Lung (tissue), 12 donors: ENCODE results near the gene MAX. TPM values are rescaled to one million over a fixed set of nuclear protein-coding genes. Genes with fewer than 3 reads are reported as not detected.

Experiments
- ATAC-seq: fragments of 200-7000 bp; cut with Tn5 transposase; one replicate; pipeline ENCODE4 v1.9.1; 2020; ENCODE audit warnings: moderate number of reproducible peaks; ENCODE audit not compliant: insufficient read depth, low FRiP score
- DNase-seq, 3 donors: peaks; one replicate each; pipeline ENCODE4 v3.0.0-alpha.2; 2013 to 2017
- H3K27ac ChIP-seq, 2 donors: one replicate each; pipeline ENCODE4 v1.5.1; 2013; ENCODE audit warnings: mild to moderate bottlenecking in 2 of 2, moderate library complexity in 2 of 2, control low read depth in 1 of 2, inconsistent platforms in 1 of 2, low read depth in 1 of 2, low read length in 1 of 2
- H3K27me3 ChIP-seq, 3 donors: one replicate each; pipeline ENCODE4 v1.5.1; 2013; ENCODE audit warnings: low read length in 2 of 3; ENCODE audit not compliant: control insufficient read depth in 3 of 3, insufficient read depth in 3 of 3
- H3K36me3 ChIP-seq, 4 donors: one replicate each; pipeline ENCODE4 v1.5.1; 2013; ENCODE audit warnings: low read length in 4 of 4, mild to moderate bottlenecking in 1 of 4, moderate library complexity in 1 of 4; ENCODE audit not compliant: control insufficient read depth in 4 of 4, insufficient read depth in 4 of 4
- H3K4me1 ChIP-seq, 5 donors: one replicate each; pipeline ENCODE4 v1.5.1; 2013; ENCODE audit warnings: low read length in 5 of 5, mild to moderate bottlenecking in 2 of 5, moderate library complexity in 1 of 5; ENCODE audit not compliant: control insufficient read depth in 5 of 5, insufficient read depth in 5 of 5
- H3K4me3 ChIP-seq: one replicate; pipeline ENCODE4 v1.5.1; 2013; ENCODE audit warnings: mild to moderate bottlenecking, control low read depth, moderate library complexity
- H3K9ac ChIP-seq, 2 donors: one replicate each; pipeline ENCODE4 v1.5.1; 2013; ENCODE audit warnings: low read length in 2 of 2, control low read depth in 1 of 2; ENCODE audit not compliant: insufficient read depth in 1 of 2
- H3K9me3 ChIP-seq, 4 donors: one replicate each; pipeline ENCODE4 v1.5.1; 2013; ENCODE audit warnings: low read length in 3 of 4, mild to moderate bottlenecking in 1 of 4, moderate library complexity in 1 of 4; ENCODE audit not compliant: control insufficient read depth in 4 of 4, insufficient read depth in 3 of 4
- CTCF ChIP-seq: IDR thresholded peaks from 2 replicates; pipeline ENCODE4 v1.5.1; 2012; ENCODE audit warnings: mild to moderate bottlenecking; ENCODE audit errors: control extremely low read depth, extremely low read depth
- WGBS, 2 donors: extraction: QIAGEN DNeasy Blood & Tissue Kit; methylation state at CpG; one replicate each; pipeline ENCODE4 v1.1.7; 2013; 5-methylcytosine and 5-hydroxymethylcytosine counted together
- polyA plus RNA-seq, 2 donors: library from polyadenylated mRNA; stranded (reverse); fragments of 200-250 nt; gene quantifications; one replicate each; pipeline ENCODE4 v1.2.1, GENCODE V29; 2013
- total RNA-seq, 2 donors: library from RNA; depleted of rRNA in 1 of 2; stranded (reverse); fragments of >200 nt in 1 of 2; gene quantifications; one replicate each; pipeline ENCODE4 v1.2.1, GENCODE V29; 2014 to 2021
- donor health status: control.
- donor health status: control.
- donor health status: Bipolar disorder and iron deficiency.
- donor health status: healthy.
- donor health status: DM: yes; HTN: yes; CAD: no.

Gene MAX
- total and polyA plus RNA-seq, 4 donors = 45.1 to 110 (median 57.7) TPM

DNA sequence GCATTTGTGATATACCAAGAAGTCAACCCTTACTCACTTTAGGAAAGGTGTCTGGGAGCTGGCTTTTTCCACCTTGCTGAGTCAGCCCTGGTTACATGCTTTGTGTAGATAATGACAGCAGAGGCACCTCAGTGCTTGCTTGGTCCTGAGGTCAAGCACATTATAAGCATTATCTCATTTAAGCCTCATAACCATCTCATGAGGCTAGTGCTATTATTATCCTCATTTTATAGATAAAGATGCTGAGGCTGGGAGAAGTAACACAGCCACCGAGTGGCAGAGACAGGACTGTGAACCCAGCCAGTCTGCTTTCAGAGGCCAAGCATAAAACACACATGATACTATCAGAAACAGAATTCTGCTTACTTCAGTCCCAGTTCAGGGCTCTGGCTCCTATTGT lies 29.4 kb downstream of the MAX start:
- WGBS, 2 donors = 85 to 95% methylated on average over 1 of the region's 1 CpG
- Histone ChIP-seq H3K27ac (peak overlapping the region in 1 of 2 donors; percentile 83), H3K9me3 (peaks cover 0 to 4% (median 0%) of the 10 kb centered on the region in 4 donors), H3K36me3 (peaks cover 5 to 35% (median 16%) of the 10 kb centered on the region in 4 donors), H3K9ac (no peak overlapping the region), H3K27me3 (no peaks in the 10 kb centered on the region), H3K4me1 (peaks cover 0 to 22% (median 9%) of the 10 kb centered on the region in 5 donors), H3K4me3 (no peak overlapping the region)
- TF ChIP-seq CTCF = no peak
- DNase-seq (no peak), ATAC-seq (no peak)

DNA sequence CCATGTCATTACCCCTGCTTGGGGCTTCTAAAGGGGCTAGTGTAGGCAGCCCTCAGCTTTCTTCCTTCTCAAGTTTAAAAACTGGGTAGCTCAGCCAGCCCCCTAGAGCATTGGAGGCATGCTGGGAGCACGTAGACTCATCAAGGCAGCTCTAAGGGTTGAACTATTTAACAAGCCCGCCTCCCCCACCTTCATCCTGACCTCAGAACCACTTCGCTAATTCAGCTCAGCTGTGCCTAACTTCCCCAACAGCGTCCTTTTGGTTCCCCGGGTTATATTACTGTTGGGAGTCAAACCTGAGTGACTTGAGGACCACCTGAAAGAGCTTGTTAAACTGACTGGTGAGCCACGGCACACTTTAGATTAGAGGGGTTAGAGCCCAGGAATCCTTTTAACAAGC lies 30.1 kb downstream of the MAX start:
- Histone ChIP-seq H3K36me3 (peaks cover 5 to 30% (median 10%) of the 10 kb centered on the region in 4 donors), H3K9me3 (peaks cover 0 to 4% (median 0%) of the 10 kb centered on the region in 4 donors), H3K4me3 (no peak overlapping the region), H3K9ac (no peak overlapping the region), H3K27me3 (no peaks in the 10 kb centered on the region), H3K27ac (peak overlapping the region in 1 of 2 donors; percentile 71), H3K4me1 (peaks cover 0 to 22% (median 9%) of the 10 kb centered on the region in 5 donors)
- WGBS, 2 donors = 83 to 85% methylated on average over 6 of the region's 6 CpGs
- DNase-seq (no peak), ATAC-seq (no peak)
- no peak for TF ChIP-seq CTCF

DNA sequence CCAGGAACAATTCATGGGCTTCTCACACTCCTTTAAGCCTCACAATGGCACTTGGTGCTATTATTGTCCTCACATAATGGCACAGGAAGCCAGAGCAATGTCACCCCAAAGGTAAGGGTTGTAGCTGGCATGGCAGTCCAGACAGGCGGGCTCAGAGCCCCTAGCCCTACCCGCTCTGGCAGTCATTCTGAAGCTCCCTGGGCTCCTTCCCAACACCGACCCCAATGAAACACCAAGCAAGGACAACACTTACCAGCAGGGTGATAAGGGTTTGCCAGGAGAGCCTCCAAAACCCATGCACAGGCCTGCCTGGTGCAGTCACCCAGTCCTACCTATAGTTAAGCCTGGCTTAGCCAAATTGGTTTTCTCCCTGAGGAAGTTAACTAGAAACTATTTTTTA lies 30.8 kb downstream of the MAX start:
- Histone ChIP-seq H3K36me3 (peaks cover 5 to 24% (median 6%) of the 10 kb centered on the region in 4 donors), H3K9me3 (peaks cover 0 to 4% (median 0%) of the 10 kb centered on the region in 4 donors), H3K4me1 (peaks cover 0 to 22% (median 9%) of the 10 kb centered on the region in 5 donors), H3K4me3 (no peak overlapping the region), H3K27me3 (no peaks in the 10 kb centered on the region), H3K27ac (peak overlapping the region in 1 of 2 donors; percentile 30), H3K9ac (no peak overlapping the region)
- DNase-seq (no peak), ATAC-seq (no peak)
- TF ChIP-seq CTCF = no peak
- 92 to 95% methylated on average over 3 of the region's 3 CpGs for WGBS, 2 donors

DNA sequence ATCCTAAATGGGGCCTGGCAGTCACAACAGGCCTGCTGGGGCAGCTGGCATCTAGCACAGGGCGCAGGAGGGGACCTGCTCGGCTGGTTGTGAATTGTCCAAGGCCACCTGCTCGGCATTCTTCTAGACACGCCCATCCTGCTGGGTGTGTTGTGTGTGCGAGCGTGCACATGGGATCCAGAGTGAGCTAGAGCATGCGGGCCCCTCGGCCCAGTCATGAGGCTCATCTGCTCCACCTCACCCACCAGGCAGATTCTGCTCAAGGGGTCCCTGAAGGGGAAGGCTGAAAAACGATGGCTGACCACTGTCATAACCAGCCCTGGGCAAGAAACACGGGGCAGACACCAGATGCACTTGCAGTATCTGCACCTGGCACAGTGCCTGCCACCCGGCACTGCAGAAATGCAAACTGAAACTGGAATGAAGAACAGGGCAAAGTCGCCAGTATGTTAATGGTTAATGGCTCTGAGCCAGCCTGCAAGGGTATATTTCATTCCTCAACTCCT lies 31.8 kb downstream of the MAX start:
- Histone ChIP-seq H3K4me3 (no peak overlapping the region), H3K27ac (no peak overlapping the region), H3K9me3 (peaks cover 0 to 4% (median 0%) of the 10 kb centered on the region in 4 donors), H3K36me3 (peaks cover 2 to 23% (median 9%) of the 10 kb centered on the region in 4 donors), H3K9ac (no peak overlapping the region), H3K27me3 (no peaks in the 10 kb centered on the region), H3K4me1 (peaks cover 0 to 22% (median 14%) of the 10 kb centered on the region in 5 donors)
- DNase-seq = peak in 1 of 3 donors; percentile 44
- TF ChIP-seq CTCF = no peak
- no peak for ATAC-seq
- WGBS, 2 donors = 51 to 77% methylated on average over 12 of the region's 12 CpGs
